Suprapubic skin (tissue), 4 donors: ENCODE results near the gene PRSS8. TPM values are rescaled to one million over a fixed set of nuclear protein-coding genes. Genes with fewer than 3 reads are reported as not detected.

Experiments used
- DNase-seq, 2 donors: peaks; one replicate each; pipeline ENCODE4 v3.0.0-alpha.2; 2019; ENCODE audit warnings: low spot score in 2 of 2
- H3K27ac ChIP-seq: fragments of 200-600 bp; sonication (generic); one replicate; pipeline ENCODE4 v1.5.1; 2019
- H3K27me3 ChIP-seq: fragments of 200-600 bp; sonication (generic); one replicate; pipeline ENCODE4 v1.5.1; 2019
- H3K36me3 ChIP-seq: fragments of 200-600 bp; sonication (generic); one replicate; pipeline ENCODE4 v1.5.1; 2019
- H3K4me1 ChIP-seq: fragments of 200-600 bp; sonication (generic); one replicate; pipeline ENCODE4 v1.5.1; 2019
- H3K4me3 ChIP-seq: fragments of 200-600 bp; sonication (generic); one replicate; pipeline ENCODE4 v1.5.1; 2019; ENCODE audit warnings: mild to moderate bottlenecking
- H3K9me3 ChIP-seq: fragments of 200-600 bp; sonication (generic); one replicate; pipeline ENCODE4 v1.5.1; 2019
- CTCF ChIP-seq, 2 donors: fragments of 200-600 bp in 1 of 2; fragments of 450-650 bp in 1 of 2; sonication (generic) in 1 of 2; IDR thresholded peaks; one replicate each; pipeline ENCODE4 v1.5.1; 2016 to 2019; ENCODE audit warnings: antibody characterized with exemption in 2 of 2, mild to moderate bottlenecking in 1 of 2, moderate library complexity in 1 of 2
- EP300 ChIP-seq: sonication (generic); formaldehyde crosslinking; IDR thresholded peaks from one replicate; pipeline ENCODE4 v1.6.1; 2017; ENCODE audit warnings: antibody characterized with exemption
- POLR2A ChIP-seq, 2 donors: fragments of 450-650 bp; IDR thresholded peaks; one replicate each; pipeline ENCODE4 v1.6.1; 2017; ENCODE audit warnings: antibody characterized with exemption in 2 of 2, mild to moderate bottlenecking in 2 of 2, moderate library complexity in 2 of 2
- POLR2AphosphoS5 ChIP-seq, 3 donors: sonication (generic); formaldehyde crosslinking; IDR thresholded peaks; one replicate each; pipeline ENCODE4 v1.6.1; 2017; ENCODE audit warnings: antibody characterized with exemption in 3 of 3
- WGBS: methylation state at CpG from one replicate; pipeline ENCODE4 v1.1.5; 2018; 5-methylcytosine and 5-hydroxymethylcytosine counted together
- total RNA-seq, 4 donors: library from RNA; depleted of rRNA; stranded (reverse); fragments of >200 nt; gene quantifications; one replicate each; pipeline ENCODE4 v1.1.0, GENCODE V29; 2016

PRSS8 gene
- total RNA-seq, 4 donors from 2014 or later, result 46.3 to 168 (median 140) TPM

- Histone ChIP-seq H3K36me3 (peaks cover 44% of the 10 kb centered on the region), H3K4me1 (peaks cover 63% of the 10 kb centered on the region), H3K9me3 (no peaks in the 10 kb centered on the region), H3K27me3 (no peaks in the 10 kb centered on the region), H3K4me3 (no peak overlapping the region), H3K27ac (peak overlapping the region; percentile 83)
- 40% methylated on average over 1 of the region's 10 CpGs for WGBS
- DNase-seq, result no peak
- TF ChIP-seq CTCF (IDR thresholded peaks at IDR 0.05), result no peak
- no peak for TF ChIP-seq POLR2AphosphoS5 (IDR thresholded peaks at IDR 0.05)
- TF ChIP-seq EP300, result no peak
- no peak for TF ChIP-seq POLR2A (IDR thresholded peaks at IDR 0.05)
Observed at GRCh38 chr16:31130336-31130891, 5.1 kb downstream of the PRSS8 start.

GRCh38 chr16:31129568-31130335 is 5.8 kb downstream of the PRSS8 start:
- H3K4me3 ChIP-seq, result no peak overlapping the region
- DNase-seq, result no peak
- H3K36me3 ChIP-seq, result peaks cover 44% of the 10 kb centered on the region
- peaks cover 63% of the 10 kb centered on the region for H3K4me1 ChIP-seq
- no peak for TF ChIP-seq CTCF (IDR thresholded peaks at IDR 0.05)
- TF ChIP-seq EP300, result no peak
- no peak for TF ChIP-seq POLR2AphosphoS5 (IDR thresholded peaks at IDR 0.05)
- no peak for TF ChIP-seq POLR2A (IDR thresholded peaks at IDR 0.05)
- no peaks in the 10 kb centered on the region for H3K9me3 ChIP-seq
- no peaks in the 10 kb centered on the region for H3K27me3 ChIP-seq
- H3K27ac ChIP-seq, result peak overlapping the region; percentile 83
- 66% methylated on average over 22 of the region's 29 CpGs for WGBS

- TF ChIP-seq POLR2AphosphoS5 (IDR thresholded peaks at IDR 0.05) (no peak), POLR2A (IDR thresholded peaks at IDR 0.05) (peak in 1 of 2 donors; percentile 32)
- WGBS, result 72% methylated on average over 12 of the region's 14 CpGs
- Histone ChIP-seq H3K4me1 (peaks cover 55% of the 10 kb centered on the region), H3K27ac (peak overlapping the region; percentile 83), H3K9me3 (no peaks in the 10 kb centered on the region), H3K4me3 (no peak overlapping the region), H3K27me3 (no peaks in the 10 kb centered on the region), H3K36me3 (peaks cover 44% of the 10 kb centered on the region)
- no peak for DNase-seq
Observed at GRCh38 chr16:31128711-31129567, 6.6 kb downstream of the PRSS8 start.

GRCh38 chr16:31127182-31127581 is 8.3 kb downstream of the PRSS8 start:
- DNase-seq, result no peak
- peaks cover 53% of the 10 kb centered on the region for H3K36me3 ChIP-seq
- H3K4me1 ChIP-seq, result peaks cover 38% of the 10 kb centered on the region
- no peaks in the 10 kb centered on the region for H3K27me3 ChIP-seq
- TF ChIP-seq POLR2AphosphoS5 (IDR thresholded peaks at IDR 0.05), result no peak
- no peak for TF ChIP-seq EP300
- TF ChIP-seq CTCF (IDR thresholded peaks at IDR 0.05), result no peak
- no peak for TF ChIP-seq POLR2A (IDR thresholded peaks at IDR 0.05)
- no peak overlapping the region for H3K4me3 ChIP-seq
- WGBS, result 89% methylated on average over 13 of the region's 13 CpGs
- peak overlapping the region; percentile 83 for H3K27ac ChIP-seq
- no peaks in the 10 kb centered on the region for H3K9me3 ChIP-seq

- Histone ChIP-seq H3K36me3 (peaks cover 57% of the 10 kb centered on the region), H3K27me3 (no peaks in the 10 kb centered on the region), H3K9me3 (no peaks in the 10 kb centered on the region), H3K4me3 (no peak overlapping the region), H3K27ac (no peak overlapping the region), H3K4me1 (peaks cover 24% of the 10 kb centered on the region)
- no peak for DNase-seq
- 88% methylated on average over 3 of the region's 3 CpGs for WGBS
- TF ChIP-seq CTCF (IDR thresholded peaks at IDR 0.05), result no peak
- TF ChIP-seq POLR2A (IDR thresholded peaks at IDR 0.05), result no peak
- TF ChIP-seq EP300, result no peak
- TF ChIP-seq POLR2AphosphoS5 (IDR thresholded peaks at IDR 0.05), result no peak
Observed at GRCh38 chr16:31125844-31126243, 9.7 kb downstream of the PRSS8 start.
